H1 (cell line): Measurements from ENCODE around the gene FKTN. TPM values are rescaled to one million over a fixed set of nuclear protein-coding genes. Genes with fewer than 3 reads are reported as not detected.

Source experiments
- CTCF ChIA-PET: fragments of 300-600 bp; sonication (Branson Sonifier 250); formaldehyde crosslinking; loops from one replicate; lab custom pipeline; 2021; ENCODE audit not compliant: partially characterized antibody; lab: Charles Lee
- POLR2A ChIA-PET: fragments of 300-600 bp; sonication (Branson Sonifier 250); formaldehyde crosslinking; loops from one replicate; lab custom pipeline; 2021; ENCODE audit warnings: inconsistent platforms; ENCODE audit not compliant: partially characterized antibody; lab: Charles Lee
- DNase-seq, 2 experiments: peaks; one replicate each; pipeline versions ENCODE4 v3.0.0 to v3.0.0-alpha.2; 2010 to 2022; ENCODE audit warnings: low spot score in 2 of 2, low read depth in 1 of 2, mixed read lengths in 1 of 2
- FAIRE-seq: peaks from 2 replicates; lab custom pipeline; 2011; peaks lifted over from hg19 to GRCh38; lab: Jason Lieb, UNC
- H2AFZ ChIP-seq: 2 replicates; pipeline ENCODE4 v1.8.1; 2012; ENCODE audit warnings: low read length, inconsistent platforms
- H2AK5ac ChIP-seq: 2 replicates; pipeline ENCODE4 v1.6.1; 2013; ENCODE audit warnings: low read depth, low read length
- H2BK120ac ChIP-seq: replicated peaks from 2 replicates; pipeline ENCODE3; 2013; ENCODE audit warnings: low read depth, low read length, inconsistent platforms
- H2BK12ac ChIP-seq: 2 replicates; pipeline ENCODE4 v1.6.1; 2013; ENCODE audit warnings: low read depth, low read length
- H2BK15ac ChIP-seq: 2 replicates; pipeline ENCODE4 v1.6.1; 2013; ENCODE audit warnings: low read length
- H2BK20ac ChIP-seq: 2 replicates; pipeline ENCODE4 v1.6.1; 2013; ENCODE audit warnings: low read length
- H2BK5ac ChIP-seq: 2 replicates; pipeline ENCODE4 v1.6.1; 2013; ENCODE audit warnings: low read depth, low read length
- H3K14ac ChIP-seq: 2 replicates; pipeline ENCODE4 v1.6.1; 2013; ENCODE audit warnings: inconsistent platforms; ENCODE audit not compliant: insufficient read length
- H3K18ac ChIP-seq: 2 replicates; pipeline ENCODE4 v1.6.1; 2013; ENCODE audit warnings: low read length; ENCODE audit errors: extremely low read depth
- H3K23ac ChIP-seq: 2 replicates; pipeline ENCODE4 v1.6.1; 2013; ENCODE audit warnings: inconsistent platforms; ENCODE audit not compliant: insufficient read length
- H3K23me2 ChIP-seq: 2 replicates; pipeline ENCODE4 v1.6.1; 2013; ENCODE audit warnings: low read depth, low read length
- H3K27ac ChIP-seq: 2 replicates; pipeline ENCODE4 v1.6.1; 2011; ENCODE audit warnings: low read depth, low read length, inconsistent platforms
- H3K27me3 ChIP-seq, 4 experiments: replicated peaks in 1 of 4; 1 replicate in 1 of 4; 2 replicates in 3 of 4; pipeline versions ENCODE4 v1.6.1 to v1.8.1; 2011 to 2013; ENCODE audit warnings: low read length in 3 of 4, mild to moderate bottlenecking in 3 of 4, inconsistent platforms in 2 of 4, mixed read lengths in 2 of 4, moderate library complexity in 1 of 4; ENCODE audit not compliant: control insufficient read depth in 3 of 4, insufficient read depth in 3 of 4; ENCODE audit errors: extremely low read depth in 1 of 4
- H3K36me3 ChIP-seq, 4 experiments: 2 replicates each; pipeline versions ENCODE4 v1.6.1 to v1.8.1; 2011 to 2013; ENCODE audit warnings: mild to moderate bottlenecking in 4 of 4, low read length in 3 of 4, moderate library complexity in 2 of 4, control low read depth in 1 of 4, inconsistent platforms in 1 of 4; ENCODE audit not compliant: insufficient read depth in 4 of 4, control insufficient read depth in 2 of 4
- H3K4ac ChIP-seq: replicated peaks from 2 replicates; pipeline ENCODE3; 2013; ENCODE audit warnings: low read length, low read depth, mixed read lengths, inconsistent platforms; ENCODE audit not compliant: insufficient read length
- H3K4me1 ChIP-seq, 4 experiments: replicated peaks in 1 of 4; 1 replicate in 1 of 4; 2 replicates in 3 of 4; pipeline versions ENCODE4 v1.6.1 to v1.8.1; 2011 to 2013; ENCODE audit warnings: low read length in 3 of 4, inconsistent platforms in 2 of 4, mixed read lengths in 1 of 4; ENCODE audit not compliant: insufficient read depth in 4 of 4, control insufficient read depth in 3 of 4
- H3K4me2 ChIP-seq, 2 experiments: 2 replicates each; pipeline versions ENCODE4 v1.6.1 to v1.8.1; 2011 to 2013; ENCODE audit warnings: low read depth in 2 of 2, low read length in 2 of 2, control low read depth in 1 of 2, inconsistent platforms in 1 of 2, mild to moderate bottlenecking in 1 of 2; ENCODE audit not compliant: insufficient read depth in 1 of 2
- H3K4me3 ChIP-seq, 4 experiments: fragments of 200-600, 300-600 bp in 1 of 4; sonication (generic), shearing (Covaris generic), sonication (Bioruptor Twin) in 1 of 4; 2 replicates each; pipeline versions ENCODE4 v1.5.1 to v1.8.1; 2011 to 2016; ENCODE audit warnings: low read length in 4 of 4, low read depth in 3 of 4, control low read depth in 2 of 4, inconsistent platforms in 2 of 4, mild to moderate bottlenecking in 2 of 4, mixed read lengths in 1 of 4, moderate library complexity in 1 of 4; ENCODE audit not compliant: insufficient read depth in 2 of 4; ENCODE audit errors: extremely low read depth in 1 of 4
- H3K56ac ChIP-seq: replicated peaks from 2 replicates; pipeline ENCODE3; 2013; ENCODE audit warnings: low read depth, mild to moderate bottlenecking, mixed read lengths, low read length, inconsistent platforms; ENCODE audit not compliant: insufficient read length
- H3K79me1 ChIP-seq: 2 replicates; pipeline ENCODE4 v1.6.1; 2013; ENCODE audit warnings: low read depth, low read length, control low read depth
- H3K79me2 ChIP-seq, 2 experiments: 2 replicates each; pipeline versions ENCODE4 v1.6.1 to v1.8.1; 2012 to 2013; ENCODE audit warnings: low read length in 2 of 2, mild to moderate bottlenecking in 2 of 2, inconsistent platforms in 1 of 2; ENCODE audit not compliant: insufficient read depth in 2 of 2, control insufficient read depth in 1 of 2
- H3K9ac ChIP-seq, 4 experiments: replicated peaks in 1 of 4; 1 replicate in 1 of 4; 2 replicates in 3 of 4; pipeline versions ENCODE4 v1.6.1 to v1.8.1; 2011 to 2013; ENCODE audit warnings: low read depth in 3 of 4, low read length in 3 of 4, control low read depth in 2 of 4, mild to moderate bottlenecking in 2 of 4, moderate library complexity in 2 of 4, inconsistent platforms in 1 of 4; ENCODE audit errors: extremely low read depth in 1 of 4
- H3K9me3 ChIP-seq, 2 experiments: 2 replicates each; pipeline versions ENCODE4 v1.6.1 to v1.8.1; 2012 to 2013; ENCODE audit warnings: mild to moderate bottlenecking in 2 of 2, moderate library complexity in 2 of 2, control low read depth in 1 of 2, inconsistent platforms in 1 of 2, low read depth in 1 of 2, low read length in 1 of 2, mixed read lengths in 1 of 2; ENCODE audit not compliant: insufficient read depth in 2 of 2
- H4K20me1 ChIP-seq, 2 experiments: replicated peaks in 1 of 2; 2 replicates each; pipeline versions ENCODE3 to v1.8.1; 2011 to 2013; ENCODE audit warnings: inconsistent platforms in 2 of 2, low read length in 2 of 2, mild to moderate bottlenecking in 1 of 2; ENCODE audit not compliant: insufficient read depth in 2 of 2, control insufficient read depth in 1 of 2
- H4K5ac ChIP-seq: 2 replicates; pipeline ENCODE4 v1.6.1; 2013; ENCODE audit warnings: low read length, low read depth, mixed read lengths, inconsistent platforms; ENCODE audit not compliant: insufficient read length
- H4K8ac ChIP-seq: 2 replicates; pipeline ENCODE4 v1.8.0; 2013; ENCODE audit warnings: mild to moderate bottlenecking, moderate library complexity, low read length, inconsistent platforms; ENCODE audit not compliant: insufficient read depth; ENCODE audit errors: extremely low read depth
- H4K91ac ChIP-seq: replicated peaks from 2 replicates; pipeline ENCODE3; 2013; ENCODE audit warnings: low read length, mixed read lengths, inconsistent platforms; ENCODE audit not compliant: insufficient read length
- CHD2 ChIP-seq: IDR thresholded peaks from 2 replicates; pipeline ENCODE4 v1.6.1; 2012; ENCODE audit warnings: low read length, improper control_type of control experiment
- HDAC6 ChIP-seq: IDR thresholded peaks from one replicate; pipeline ENCODE4 v1.7.1; 2012; ENCODE audit warnings: low read depth, mild to moderate bottlenecking, inconsistent platforms, low read length, moderate library complexity
- POLR2AphosphoS5 ChIP-seq: IDR thresholded peaks from 2 replicates; pipeline ENCODE4 v1.6.1; 2011; ENCODE audit warnings: low read depth, low read length
- POU5F1 ChIP-seq: IDR thresholded peaks from 2 replicates; pipeline ENCODE4 v1.6.1; 2011; ENCODE audit warnings: low read depth, mild to moderate bottlenecking, low read length, moderate library complexity
- RNF2 ChIP-seq: fragments of 200-900, 300-1000 bp; sonication (generic); IDR thresholded peaks from 2 replicates; pipeline ENCODE4 v1.7.1; 2016; ENCODE audit warnings: borderline replicate concordance, low read depth, mild to moderate bottlenecking, antibody characterized with exemption, low read length; ENCODE audit not compliant: poor library complexity, severe bottlenecking; ENCODE audit errors: missing control alignments
- YY1 ChIP-seq: IDR thresholded peaks from 2 replicates; pipeline ENCODE4 v1.6.1; 2011; ENCODE audit warnings: low read depth, mild to moderate bottlenecking, low read length
- ZNF274 ChIP-seq: IDR thresholded peaks from 2 replicates; pipeline ENCODE4 v1.7.0; 2012; ENCODE audit warnings: low read length, borderline replicate concordance; ENCODE audit errors: extremely low read depth
- WGBS, 2 experiments: shearing (Covaris generic) in 1 of 2; methylation state at CpG; one replicate each; pipeline versions ENCODE4 v1.1.6 to v1.1.7; 2013 to 2015; ENCODE audit warnings: low lambda C conversion rate in 2 of 2, mixed read lengths in 2 of 2, inconsistent platforms in 1 of 2, low coverage in 1 of 2, missing lambda C conversion rate in 1 of 2; ENCODE audit not compliant: insufficient replicate concordance in 2 of 2, insufficient coverage in 1 of 2, insufficient read length in 1 of 2; ENCODE audit errors: extremely low coverage in 1 of 2, missing lambda C conversion rate in 1 of 2; 5-methylcytosine and 5-hydroxymethylcytosine counted together
- polyA plus RNA-seq, 7 experiments: library from polyadenylated mRNA; depleted of rRNA in 3 of 7; stranded (reverse) in 5 of 7; unstranded in 2 of 7; fragments of >200 nt in 5 of 7; fragments of 200-250 nt in 2 of 7; gene quantifications; 1 replicate in 5 of 7; 2 replicates in 1 of 7; 4 replicates in 1 of 7; pipeline versions ENCODE4 v1.2.1 to v1.2.3, GENCODE V29; 2011 to 2013; ENCODE audit warnings: missing spikeins in 2 of 7, mixed read lengths in 2 of 7
- total RNA-seq: library from RNA; stranded (reverse); fragmentation: NEBNext Ultra II Directional; extraction: Animal tissue kit (Norgen Biotek cat#: 25700); gene quantifications from 2 replicates; pipeline ENCODE4 v1.2.1, GENCODE V29; 2021

The FKTN gene
- total and polyA plus RNA-seq, 2 of the 8 experiments (the other 6 are each of a cell fraction or from before 2014, with no cell fraction given), result 2.7 to 13.4 TPM

GRCh38 chr9:105554042-105554441, 3.9 kb upstream of the FKTN start:
- Histone ChIP-seq H3K9me3 (no peaks in the 10 kb centered on the region), H2BK20ac (no peak overlapping the region), H3K4me2 (no peak overlapping the region), H3K4me3 (no peak overlapping the region), H3K9ac (no peak overlapping the region), H3K23me2 (peaks cover 4% of the 10 kb centered on the region), H4K5ac (no peak overlapping the region), H2AK5ac (no peak overlapping the region), H3K4me1 (0 out of 7 replicates have a peak, but pooled peaks cover 0 to 2% (median 0%) of the 10 kb centered on the region in 4 experiments), H3K14ac (no peak overlapping the region), H4K8ac (no peak overlapping the region), H2BK120ac (no peak overlapping the region), H3K18ac (no peak overlapping the region), H3K27ac (no peak overlapping the region), H3K4ac (no peak overlapping the region), H4K91ac (no peak overlapping the region), H3K56ac (no peak overlapping the region), H4K20me1 (no peaks in the 10 kb centered on the region), H3K36me3 (no peaks in the 10 kb centered on the region), H2AFZ (no peak overlapping the region), H2BK15ac (no peak overlapping the region), H2BK5ac (no peak overlapping the region), H3K79me1 (no peaks in the 10 kb centered on the region), H3K23ac (no peak overlapping the region), H3K79me2 (no peaks in the 10 kb centered on the region; a peak in 1 of 4 replicates), H2BK12ac (no peak overlapping the region), H3K27me3 (no peaks in the 10 kb centered on the region; a peak in 1 of 7 replicates)
- ChIA-PET POLR2A (no interaction called here), CTCF (no interaction called here)
- no peak for FAIRE-seq
- no peak for DNase-seq
- WGBS, 2 experiments, result 84% methylated on average over 10 of the region's 10 CpGs; no CpG with 5 or more reads in 1 of the 2 experiments
- TF ChIP-seq CHD2 (no peak), YY1 (no peak), RNF2 (no peak), HDAC6 (no peak), ZNF274 (no peak), POU5F1 (no peak), POLR2AphosphoS5 (no peak)
